CD4-positive, alpha-beta T cell treated with Interleukin-17A for 4 hours (primary cell): ENCODE data around the gene C12orf56.
"Not testable (repeated sequence)": the region's sequence is repeated elsewhere in the genome, so short reads cannot be mapped to it uniquely, and the experiment has no call there.

Experiments used
- DNase-seq: peaks from one replicate; pipeline ENCODE4 v3.0.0-alpha.2; 2020; ENCODE audit warnings: mixed read lengths

The C12orf56 gene

DNA sequence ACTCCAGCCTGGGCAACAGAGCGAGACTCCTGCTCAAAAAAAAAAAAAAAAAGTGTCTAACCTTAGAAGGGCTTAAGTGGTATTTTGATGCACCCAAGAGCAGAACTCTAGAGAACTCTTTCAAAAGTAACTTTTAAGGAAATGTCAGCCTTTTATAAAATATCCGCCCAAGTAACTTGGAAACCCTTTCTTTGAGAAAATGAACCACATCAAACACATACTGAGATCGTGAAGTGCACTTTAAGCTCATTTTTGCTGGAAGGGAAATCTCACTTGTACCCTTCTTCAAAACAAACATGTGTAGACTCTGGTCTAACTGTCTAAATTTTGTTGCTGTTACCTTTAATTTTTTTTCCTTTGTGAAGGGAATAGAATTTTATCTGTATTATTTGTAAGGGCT lies 5.5 kb downstream of the C12orf56 start:
- DNase-seq = no peak

DNA sequence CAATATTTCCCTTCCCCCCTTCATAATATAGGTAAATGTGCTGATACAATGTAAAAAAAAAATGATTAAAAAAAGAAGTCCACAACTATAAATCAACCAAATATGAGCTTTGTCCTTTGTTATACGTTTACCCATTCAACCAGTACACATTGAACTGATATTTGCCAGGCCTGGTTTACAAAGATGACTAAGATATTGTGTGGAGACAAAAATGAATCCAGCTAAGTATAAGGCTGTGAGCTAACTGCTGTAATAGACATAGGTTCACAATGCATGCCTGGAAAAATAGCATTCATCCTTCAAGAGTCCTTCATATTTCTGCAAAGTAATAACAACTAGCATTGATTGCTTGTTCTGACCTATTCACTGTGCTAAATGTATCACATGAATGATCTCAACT lies 6.9 kb downstream of the C12orf56 start:
- no peak for DNase-seq

DNA sequence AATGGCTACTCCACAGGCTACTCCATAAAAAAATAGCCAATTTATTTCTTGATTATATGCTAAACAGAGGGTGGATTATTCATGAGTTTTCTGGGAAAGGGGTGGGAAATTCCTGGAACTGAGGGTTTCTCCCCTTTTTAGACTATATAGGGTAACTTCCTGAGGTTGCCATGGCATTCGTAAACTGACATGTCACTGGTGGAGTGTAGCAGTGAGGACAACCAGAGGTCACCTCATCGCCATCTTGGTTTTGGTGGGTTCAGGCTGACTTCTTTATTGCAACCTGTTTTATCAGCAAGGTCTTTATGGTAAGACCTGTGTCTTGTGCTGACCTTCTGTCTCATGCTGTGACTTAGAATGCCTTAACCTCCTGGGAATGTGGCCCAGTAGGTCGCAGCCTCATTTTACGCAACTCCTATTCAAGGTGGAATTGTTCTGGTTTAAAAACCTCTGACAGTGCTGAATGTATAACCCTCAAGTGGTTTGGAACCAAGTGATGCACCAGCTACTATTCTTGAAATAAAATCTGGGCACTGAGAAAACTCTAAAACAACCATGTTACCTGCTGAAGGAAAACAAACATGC lies 27.7 kb downstream of the C12orf56 start:
- DNase-seq = no peak

DNA sequence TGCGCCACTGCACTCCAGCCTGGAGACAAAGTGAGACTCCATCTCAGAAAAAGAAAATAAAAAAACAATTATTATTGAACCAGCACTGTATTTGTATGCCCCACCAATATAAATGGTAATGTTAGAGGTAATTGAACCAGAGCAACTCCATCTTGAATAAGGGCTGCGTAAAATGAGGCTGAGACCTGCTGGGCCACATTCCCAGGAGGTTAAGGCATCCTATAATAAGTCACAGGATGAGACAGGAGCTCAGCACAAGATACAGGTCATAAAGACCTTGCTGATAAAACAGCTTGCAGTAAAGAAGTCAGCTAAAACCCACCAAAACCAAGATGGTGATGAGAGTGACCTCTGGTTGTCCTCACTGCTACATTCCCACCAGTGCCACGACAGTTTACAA lies 29.4 kb downstream of the C12orf56 start:
- not testable (repeated sequence) for DNase-seq

DNA sequence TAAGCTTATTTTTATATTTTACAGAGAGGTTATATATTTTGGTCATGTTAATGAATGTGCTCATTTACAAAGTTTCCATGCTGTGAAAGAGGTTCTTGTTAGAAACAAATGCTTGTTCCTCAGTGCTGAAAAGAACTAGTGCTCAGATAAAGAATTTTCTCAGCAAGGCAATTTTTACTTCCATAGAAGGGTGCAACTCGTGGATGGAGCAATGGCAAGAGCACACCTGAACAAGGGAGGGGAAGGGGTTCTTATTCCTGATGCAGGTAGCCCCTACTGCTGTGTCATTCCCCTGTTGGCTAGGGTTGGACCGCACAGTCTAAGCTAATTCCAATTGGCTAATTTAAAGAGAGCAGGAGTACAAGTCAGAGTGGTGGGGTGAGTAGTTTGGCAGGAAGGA lies 34.3 kb downstream of the C12orf56 start:
- DNase-seq = not testable (repeated sequence)

DNA sequence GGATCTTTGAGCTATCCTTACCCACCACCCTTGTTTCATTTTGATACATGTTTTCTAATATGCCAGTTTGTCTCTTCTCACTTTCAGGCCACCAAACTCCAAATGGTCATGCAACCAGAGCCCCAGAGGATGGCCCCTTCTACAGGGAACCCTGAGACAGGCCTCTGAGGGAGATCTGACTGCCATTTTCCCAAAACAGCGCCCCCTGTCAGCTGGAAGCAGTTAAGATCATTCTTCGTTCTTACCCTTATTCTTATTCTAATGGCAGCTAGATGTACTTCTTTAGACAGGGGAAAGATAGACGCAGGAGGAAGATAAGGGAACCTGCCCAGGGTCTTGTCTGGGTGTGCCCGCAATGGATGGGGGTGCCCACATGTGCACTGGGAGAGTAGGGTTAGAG lies 38.4 kb downstream of the C12orf56 start:
- DNase-seq = no peak

DNA sequence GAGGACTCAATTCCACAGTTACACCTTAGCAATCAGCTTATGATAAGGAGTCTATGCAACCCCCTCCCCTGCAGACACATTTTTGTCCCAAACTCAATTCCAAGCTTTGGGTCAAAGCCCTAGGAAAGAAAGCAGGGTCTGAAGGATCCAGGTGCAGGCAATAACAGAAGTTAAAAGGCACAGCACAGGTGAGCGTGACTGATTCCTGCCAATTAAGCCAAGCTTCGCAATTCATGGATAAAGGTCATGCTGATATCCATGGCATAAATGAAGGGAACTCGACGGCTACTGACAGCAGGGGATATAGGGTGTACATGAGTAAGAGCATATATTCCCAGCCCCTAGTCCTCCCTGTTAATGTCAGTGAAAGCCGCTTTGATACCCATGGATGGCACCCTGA lies 39.3 kb downstream of the C12orf56 start:
- no peak for DNase-seq

DNA sequence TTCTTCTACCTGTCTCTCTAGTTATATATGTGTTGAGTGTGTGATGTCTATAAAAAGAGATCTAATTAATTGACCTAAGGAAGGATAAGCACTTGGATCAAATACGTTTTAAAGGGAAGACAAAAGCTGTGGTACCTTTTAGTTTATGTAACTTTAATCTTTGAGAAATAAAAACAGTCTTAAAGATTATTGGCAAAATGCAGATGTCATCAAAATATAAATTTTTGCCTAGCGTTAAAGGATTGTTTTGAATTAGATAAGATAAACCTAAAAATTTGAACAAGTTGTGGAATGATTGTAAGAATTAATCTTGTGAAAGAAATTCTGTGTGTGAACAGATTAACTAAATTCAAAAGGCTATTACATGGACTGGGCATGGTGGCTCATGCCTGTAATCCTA lies 42.9 kb downstream of the C12orf56 start:
- DNase-seq = no peak

DNA sequence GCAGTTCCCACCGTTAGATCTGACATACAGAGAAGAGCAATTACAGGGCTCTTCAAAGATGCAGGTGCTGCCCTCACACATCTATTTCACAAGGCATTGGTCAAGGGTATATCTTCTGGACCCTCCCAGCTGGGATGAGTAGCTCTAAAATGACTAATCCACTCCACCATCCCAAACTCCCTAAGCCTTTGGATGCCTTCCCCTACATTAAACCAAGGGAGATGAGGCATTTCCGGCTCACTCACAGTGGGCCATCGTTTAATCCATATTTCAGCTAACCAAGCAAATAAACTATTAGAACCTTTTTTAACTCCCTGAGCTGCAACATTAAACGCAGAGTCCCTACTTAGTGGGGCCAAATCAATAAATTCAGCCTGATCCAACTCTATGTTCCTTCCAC lies 45.9 kb downstream of the C12orf56 start:
- not testable (repeated sequence) for DNase-seq

DNA sequence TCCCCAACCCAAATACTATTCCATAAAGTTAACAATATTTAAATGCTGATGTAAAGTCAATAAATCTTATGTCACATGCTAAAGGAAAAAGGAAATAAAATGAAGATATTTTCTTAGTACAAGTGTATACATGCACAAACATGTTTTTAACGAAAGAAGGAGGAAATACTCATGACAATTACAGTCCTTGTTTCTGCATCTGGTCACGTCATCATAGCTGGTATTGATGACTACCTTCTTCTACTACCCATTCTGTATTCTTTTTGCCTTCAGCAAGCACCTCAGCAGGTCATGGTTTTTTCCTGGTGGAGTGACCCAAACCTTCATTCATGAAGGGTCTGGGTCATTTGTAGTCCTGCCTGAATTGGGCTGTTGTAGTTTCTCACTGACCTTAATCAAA lies 50.0 kb downstream of the C12orf56 start:
- DNase-seq = not testable (repeated sequence)

DNA sequence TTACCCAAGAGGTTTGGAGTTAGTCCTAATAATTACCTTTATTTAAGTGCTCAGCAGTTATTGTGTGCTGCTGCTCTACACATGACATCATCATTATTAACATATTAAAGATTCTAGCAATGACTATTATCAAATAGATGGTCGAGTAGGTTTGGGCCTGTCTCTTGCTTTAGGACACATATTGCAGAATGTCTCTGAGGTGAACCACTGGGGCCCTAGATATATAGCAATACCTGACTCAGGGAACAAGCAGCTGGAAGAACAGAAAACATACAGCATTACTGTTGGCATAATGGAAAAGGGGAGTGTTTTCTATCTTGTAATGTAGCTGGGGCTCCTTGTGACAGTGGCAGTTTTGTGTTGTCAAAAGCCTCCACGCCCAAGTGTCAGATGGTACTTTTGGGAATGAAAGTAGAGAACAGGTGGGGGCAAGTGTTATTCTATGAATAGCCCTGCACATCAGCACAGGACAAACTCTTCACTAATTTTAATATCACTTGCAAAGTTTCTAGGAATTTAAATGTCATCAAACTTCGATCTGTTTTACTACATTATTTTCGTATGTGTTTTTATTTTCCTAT lies 54.6 kb downstream of the C12orf56 start:
- no peak for DNase-seq

DNA sequence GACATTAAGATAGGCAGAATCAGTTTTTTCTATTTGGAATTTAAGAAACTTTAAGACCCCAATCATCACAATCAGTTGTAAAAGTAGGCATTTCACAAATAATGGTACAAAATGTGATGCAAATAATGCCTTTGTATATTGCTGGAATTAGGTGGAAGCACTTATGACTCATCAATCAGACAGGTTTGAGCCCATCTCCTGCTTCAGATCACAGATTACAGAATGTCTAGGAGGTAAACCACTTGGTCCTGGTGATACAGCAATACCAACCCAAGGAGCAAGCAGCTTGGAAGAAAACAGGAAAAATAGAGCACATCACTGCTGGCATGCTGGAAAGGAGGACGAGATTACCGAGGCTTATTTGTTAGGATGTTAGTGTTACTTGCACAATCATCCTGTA lies 57.6 kb downstream of the C12orf56 start:
- DNase-seq = no peak

DNA sequence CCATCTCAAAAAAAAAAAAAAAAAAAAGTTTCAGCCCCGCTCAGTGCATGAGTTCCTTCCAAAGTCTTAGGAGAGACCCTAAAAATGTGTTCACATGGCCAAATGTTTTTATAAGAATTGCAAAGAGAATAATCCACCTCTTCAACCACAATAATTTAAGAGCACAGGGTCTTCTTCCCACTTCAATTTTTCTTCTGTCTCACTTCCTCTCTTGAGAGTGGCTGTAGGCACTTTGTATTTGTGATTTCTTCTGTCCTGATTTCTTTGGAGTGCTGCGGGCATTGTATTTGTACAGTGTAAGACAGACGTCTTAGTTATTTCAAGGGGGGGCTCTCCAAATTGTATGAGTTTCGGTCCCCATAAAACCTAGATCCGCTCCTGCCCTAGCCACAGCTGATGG lies 58.3 kb downstream of the C12orf56 start:
- DNase-seq = no peak

DNA sequence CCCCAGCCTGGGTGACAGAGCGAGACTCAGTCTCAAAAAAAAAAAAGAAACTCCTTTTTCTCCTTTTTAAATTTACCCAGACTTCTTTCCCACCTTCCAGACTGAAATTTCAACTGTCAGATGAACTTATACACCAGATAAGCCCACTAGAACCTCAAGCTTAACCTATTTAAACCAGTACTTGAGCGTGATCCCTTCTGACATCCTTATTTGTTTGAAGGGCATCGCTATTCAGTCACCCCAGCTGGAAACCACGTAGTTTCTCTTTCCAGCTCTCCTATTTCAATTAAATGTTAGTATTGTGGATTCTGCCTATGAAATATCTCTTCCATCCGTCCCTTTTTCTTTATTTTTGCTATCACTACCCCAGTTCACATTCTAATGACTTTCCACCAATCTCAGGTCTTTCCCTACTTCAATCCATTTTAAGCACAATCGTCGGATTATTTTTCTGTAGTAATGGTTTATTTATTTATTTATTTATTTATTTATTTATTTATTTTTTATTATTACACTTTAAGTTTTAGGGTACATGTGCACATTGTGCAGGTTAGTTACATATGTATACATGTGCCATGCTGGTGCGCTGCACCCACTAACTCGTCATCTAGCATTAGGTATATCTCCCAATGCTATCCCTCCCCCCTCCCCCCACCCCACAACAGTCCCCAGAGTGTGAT lies 61.4 kb downstream of the C12orf56 start:
- not testable (repeated sequence) for DNase-seq

DNA sequence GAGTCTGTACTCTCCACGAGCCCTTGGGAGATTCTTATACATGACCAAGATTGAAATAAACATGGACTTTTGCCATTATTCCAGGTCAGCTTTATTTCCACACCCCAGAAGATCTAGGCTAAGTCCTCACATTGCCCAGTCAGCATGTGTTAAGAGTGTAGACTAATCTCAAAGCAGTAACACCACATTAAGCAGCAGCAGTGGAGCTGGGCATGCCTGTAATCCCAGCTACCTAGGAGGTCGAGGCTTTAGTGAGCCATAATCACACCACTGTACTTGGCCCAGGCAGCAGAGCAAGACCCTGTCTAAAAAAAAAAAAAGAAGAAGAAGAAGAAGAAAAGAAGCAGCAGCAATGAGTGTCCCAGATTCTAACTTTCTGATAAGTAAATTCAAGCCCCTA lies 65.5 kb downstream of the C12orf56 start:
- no peak for DNase-seq

DNA sequence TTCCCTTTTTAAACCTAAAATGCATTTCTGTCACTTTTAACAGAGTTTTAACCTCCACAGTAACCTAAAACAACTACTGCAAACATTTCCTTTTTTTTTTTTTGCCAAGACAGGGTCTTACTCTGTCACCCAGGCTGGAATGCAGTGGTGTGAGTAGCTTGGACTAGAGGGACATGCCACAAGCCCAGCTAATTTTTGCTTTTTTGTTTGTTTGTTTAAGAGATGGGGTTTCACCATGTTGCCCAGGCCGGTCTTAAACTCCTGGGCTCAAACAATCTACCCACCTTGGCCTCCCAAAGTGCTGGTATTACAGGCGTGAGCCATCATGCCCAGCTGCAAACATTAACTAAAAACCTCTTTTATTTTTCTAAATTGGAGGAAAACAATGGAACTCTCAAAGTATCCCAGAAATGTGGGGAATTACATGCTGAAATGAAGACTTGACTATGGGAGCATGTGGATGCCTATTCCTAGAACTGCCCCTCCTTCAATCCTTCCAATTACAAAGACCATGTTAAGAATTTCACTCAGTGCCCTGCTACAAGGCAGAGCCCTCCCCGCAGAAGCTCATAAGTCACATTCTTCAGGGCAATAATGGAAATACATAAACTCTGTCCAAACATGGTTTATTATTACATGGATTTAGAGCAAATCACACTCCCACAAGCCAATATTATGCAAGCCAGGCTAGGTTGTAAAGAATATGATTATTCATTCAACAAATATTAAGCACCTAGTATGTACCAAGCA lies 66.9 kb downstream of the C12orf56 start:
- no peak for DNase-seq

DNA sequence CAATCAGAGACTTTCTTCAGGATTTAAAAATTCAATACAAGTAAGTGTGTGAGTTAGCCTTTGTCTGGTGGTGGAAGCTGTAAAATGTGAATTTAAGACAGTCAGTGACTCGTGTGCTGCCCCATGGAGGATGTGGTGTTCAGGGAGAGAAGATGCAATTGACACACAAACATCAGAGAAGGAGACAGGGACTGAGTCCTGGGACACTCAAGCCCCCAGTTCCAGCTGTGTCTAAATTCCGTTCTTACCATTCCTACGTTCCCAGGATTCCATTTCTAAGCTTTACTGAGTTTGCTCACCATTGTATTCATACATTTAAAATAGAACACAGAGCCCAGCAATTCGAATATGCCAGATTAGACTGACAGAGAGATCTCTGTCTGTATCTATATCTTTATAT lies 67.6 kb downstream of the C12orf56 start:
- no peak for DNase-seq

DNA sequence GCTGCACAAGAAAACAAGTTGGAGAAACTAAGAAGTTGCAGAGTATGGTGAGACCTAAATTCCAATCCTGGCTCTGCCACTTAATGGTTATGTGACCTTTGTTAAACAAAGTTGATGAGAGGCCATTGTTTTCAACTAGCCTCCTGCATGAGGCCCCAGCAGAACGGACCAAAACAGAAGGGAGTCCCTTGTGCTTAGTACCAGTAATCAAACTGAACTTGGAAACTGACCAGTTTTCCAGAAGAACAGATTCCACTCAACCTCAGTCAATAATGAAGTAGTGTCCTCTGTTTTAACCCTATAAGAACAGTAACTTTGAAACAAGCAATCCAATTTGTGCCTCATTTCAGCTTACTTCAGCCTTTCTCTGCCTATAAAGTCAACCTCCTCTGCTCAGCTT lies 69.9 kb downstream of the C12orf56 start:
- DNase-seq = no peak

DNA sequence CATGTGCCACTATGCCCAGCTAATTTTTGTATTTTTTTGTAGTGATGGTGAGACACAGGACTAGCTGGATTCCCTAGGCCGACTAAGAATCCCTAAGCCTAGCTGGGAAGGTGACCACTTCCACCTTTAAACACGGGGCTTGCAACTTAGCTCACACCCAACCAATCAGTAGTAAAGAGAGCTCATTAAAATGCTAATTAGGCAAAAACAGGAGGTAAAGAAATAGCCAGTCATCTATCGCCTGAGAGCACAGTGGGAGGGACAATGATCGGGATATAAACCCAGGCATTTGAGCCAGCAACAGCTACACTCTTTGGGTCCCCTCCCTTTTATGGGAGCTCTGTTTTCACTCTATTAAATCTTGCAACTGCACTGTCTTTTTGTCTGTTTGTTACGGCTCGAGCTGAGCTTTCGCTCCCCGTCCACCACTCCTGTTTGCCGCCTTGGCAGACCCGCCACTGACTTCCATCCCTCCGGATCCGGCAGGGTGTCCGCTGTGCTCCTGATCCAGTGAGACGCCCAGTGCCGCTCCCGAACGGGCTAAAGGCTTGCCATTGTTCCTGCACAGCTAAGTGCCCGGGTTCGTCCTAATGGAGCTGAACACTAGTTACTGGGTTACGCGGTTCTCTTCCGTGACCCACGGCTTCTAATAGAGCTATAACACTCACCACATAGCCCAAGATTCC lies 70.9 kb downstream of the C12orf56 start:
- DNase-seq = not testable (repeated sequence)

DNA sequence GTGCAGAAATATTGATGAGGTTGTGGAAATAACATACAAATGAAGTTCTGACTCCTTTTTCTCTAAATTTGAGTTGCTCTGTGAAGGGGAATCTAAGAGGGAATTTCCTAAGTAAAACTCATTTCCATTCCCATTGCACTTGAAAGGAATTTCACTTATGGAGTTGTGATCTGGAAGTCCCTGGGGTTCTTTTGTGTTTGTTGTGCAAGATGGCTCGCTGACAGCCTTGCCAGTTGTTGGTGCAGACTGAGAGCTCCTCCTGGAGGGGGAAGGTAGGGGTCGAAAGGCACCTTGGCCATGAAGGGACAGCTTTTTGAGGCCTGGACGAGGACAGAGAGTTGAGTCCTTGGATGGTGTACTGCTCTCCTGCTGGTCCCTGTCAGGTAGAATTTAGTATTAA lies 72.0 kb downstream of the C12orf56 start:
- no peak for DNase-seq

DNA sequence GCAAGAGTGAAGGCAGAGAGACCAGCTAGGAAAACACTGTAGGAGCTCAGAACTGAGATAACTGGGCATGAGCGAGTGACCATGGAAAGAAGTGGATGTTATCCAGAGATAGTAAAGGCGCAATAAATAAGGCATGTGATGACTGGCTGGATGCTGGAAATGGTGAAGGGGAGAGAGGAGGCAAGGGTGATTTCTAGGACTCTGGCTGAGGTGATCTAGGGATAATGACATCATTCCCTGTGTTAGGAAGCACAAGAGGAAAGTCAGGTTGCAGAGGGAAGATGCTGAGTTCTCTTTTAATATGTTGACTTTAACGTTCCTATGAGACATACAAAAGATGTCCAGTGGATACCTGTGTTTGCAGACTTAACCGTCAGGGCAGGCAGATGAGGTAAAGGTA lies 78.7 kb downstream of the C12orf56 start:
- no peak for DNase-seq

DNA sequence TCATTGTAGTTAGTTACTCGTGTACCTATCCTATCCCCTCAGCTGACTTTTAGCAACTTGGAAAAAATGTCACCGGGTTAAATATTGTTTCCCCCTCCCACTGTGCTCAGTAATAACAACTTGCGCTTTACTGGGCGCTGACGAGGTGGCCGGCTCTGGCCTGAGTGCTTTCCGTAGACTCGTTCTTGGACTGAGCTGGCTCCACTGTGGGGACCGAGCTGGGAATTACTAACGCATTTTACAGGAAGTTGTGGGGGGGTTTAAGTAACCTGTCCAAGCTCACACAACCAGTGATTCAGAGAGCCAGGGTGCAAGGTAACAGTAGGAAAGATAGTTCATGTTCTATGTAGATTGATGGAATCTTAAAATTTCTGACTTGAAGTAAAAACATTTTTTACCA lies 86.0 kb downstream of the C12orf56 start:
- DNase-seq = no peak

DNA sequence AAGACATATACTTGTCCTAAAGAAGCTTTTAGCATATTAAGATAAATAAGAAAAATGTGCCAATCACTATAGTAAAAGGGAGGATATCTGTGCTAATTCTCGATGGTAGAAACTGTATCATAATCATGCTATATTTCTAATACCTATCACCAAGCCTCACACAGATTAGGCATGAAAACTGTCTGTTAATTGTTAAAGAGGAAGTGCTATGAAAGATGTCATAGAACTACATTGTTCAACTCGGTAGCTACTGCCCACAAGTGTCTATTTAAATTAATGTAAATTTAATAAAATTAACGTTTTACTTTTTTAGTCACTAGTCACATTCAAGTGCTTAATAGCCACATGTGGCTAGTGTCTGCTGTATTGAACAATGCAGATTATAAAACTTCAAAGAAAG lies 90.9 kb downstream of the C12orf56 start:
- no peak for DNase-seq
